Natural killer cell (primary cell): ENCODE data around the gene ST6GALNAC2. TPM values are rescaled to one million over a fixed set of nuclear protein-coding genes. Genes with fewer than 3 reads are reported as not detected.

Source experiments
- ATAC-seq, 3 donors: fragments of 150-1000 bp in 2 of 3; fragments of 200-7000 bp in 1 of 3; cut with Tn5 transposase; 1 replicate in 1 of 3; 2 replicates in 2 of 3; pipeline ENCODE4 v1.10.0; 2021; ENCODE audit warnings: mild to moderate bottlenecking in 2 of 3, moderate library complexity in 2 of 3
- DNase-seq, 2 donors: peaks; one replicate each; pipeline versions ENCODE4 v3.0.0 to v3.0.0-alpha.2; 2013 to 2021; ENCODE audit warnings: mixed read lengths in 1 of 2
- H3K27ac ChIP-seq: one replicate; pipeline ENCODE4 v1.5.1; 2013; ENCODE audit warnings: mild to moderate bottlenecking, low read length
- H3K27me3 ChIP-seq: one replicate; pipeline ENCODE4 v1.6.1; 2013; ENCODE audit warnings: low read length; ENCODE audit not compliant: control insufficient read depth, insufficient read depth
- H3K36me3 ChIP-seq: one replicate; pipeline ENCODE4 v1.6.1; 2013; ENCODE audit warnings: low read length; ENCODE audit not compliant: control insufficient read depth, insufficient read depth
- H3K4me1 ChIP-seq: one replicate; pipeline ENCODE4 v1.6.1; 2013; ENCODE audit warnings: low read length; ENCODE audit not compliant: control insufficient read depth, insufficient read depth
- H3K4me3 ChIP-seq: one replicate; pipeline ENCODE4 v1.5.1; 2013; ENCODE audit warnings: low read length
- H3K9me3 ChIP-seq: one replicate; pipeline ENCODE4 v1.6.1; 2013; ENCODE audit warnings: low read length; ENCODE audit not compliant: control insufficient read depth, insufficient read depth
- H3K27ac Mint-ChIP-seq, 2 donors: one replicate each; pipeline ENCODE4 v1.8.0; 2022; ENCODE audit warnings: mild to moderate bottlenecking in 2 of 2, mixed read lengths in 2 of 2, moderate library complexity in 1 of 2
- H3K27me3 Mint-ChIP-seq, 2 donors: one replicate each; pipeline ENCODE4 v1.8.0; 2022; ENCODE audit warnings: low read depth in 2 of 2, mixed read lengths in 2 of 2
- H3K36me3 Mint-ChIP-seq: one replicate; pipeline ENCODE4 v1.8.0; 2022; ENCODE audit warnings: mixed read lengths
- H3K4me1 Mint-ChIP-seq, 2 donors: one replicate each; pipeline ENCODE4 v1.8.0; 2022; ENCODE audit warnings: mixed read lengths in 2 of 2
- H3K4me3 Mint-ChIP-seq: one replicate; pipeline ENCODE4 v1.8.0; 2022; ENCODE audit warnings: mild to moderate bottlenecking, moderate library complexity, mixed read lengths
- H3K9me3 Mint-ChIP-seq, 2 donors: one replicate each; pipeline ENCODE4 v1.8.0; 2022; ENCODE audit warnings: mixed read lengths in 2 of 2
- CTCF ChIP-seq: fragments of 200-600 bp; IDR thresholded peaks from one replicate; pipeline ENCODE4 v1.8.0; 2022; ENCODE audit warnings: antibody characterized with exemption
- WGBS: methylation state at CpG from one replicate; pipeline ENCODE4 v1.1.7; 2013; ENCODE audit warnings: missing lambda C conversion rate; ENCODE audit not compliant: insufficient coverage; 5-methylcytosine and 5-hydroxymethylcytosine counted together
- intact Hi-C: fragments of 100-400 bp; cut with micrococcal nuclease; formaldehyde crosslinking; loops from one replicate; pipeline ENCODE4 v1.14.2; 2022
- total RNA-seq, 4 donors: library from RNA; stranded (reverse); fragments of 120-200 nt in 1 of 4; gene quantifications; one replicate each; pipeline versions ENCODE4 v1.2.3 to v1.2.4, GENCODE V29; 2013 to 2022

The ST6GALNAC2 gene
- total RNA-seq, 3 donors from 2014 or later (not counting 1 experiment from before 2014, with no cell fraction given) = 0.65 TPM; not detected in 2

DNA sequence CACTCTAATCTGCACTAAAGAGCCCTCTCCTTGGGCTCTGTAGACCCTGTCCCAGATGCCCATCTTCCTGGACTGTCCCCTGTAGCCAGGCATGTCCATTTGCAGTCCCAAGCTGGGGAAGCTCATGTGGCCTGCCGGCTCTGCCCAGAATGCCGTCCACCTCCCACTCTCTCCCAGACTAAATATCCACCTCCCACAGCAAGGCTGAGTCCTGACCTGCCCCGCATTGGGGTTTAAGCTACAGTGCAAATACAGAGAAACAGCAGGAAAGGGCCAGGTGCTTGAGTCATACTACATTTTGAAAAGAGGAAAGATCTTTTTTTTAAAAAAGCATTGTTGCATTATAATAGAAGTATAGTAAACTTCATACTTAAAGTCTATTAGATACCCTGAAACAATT, 3.0 kb downstream of the ST6GALNAC2 start:
- 50% methylated on average over 2 of the region's 3 CpGs for WGBS
- no peak for ATAC-seq
- Mint-ChIP-seq H3K36me3 (no peaks in the 10 kb centered on the region), H3K4me3 (no peak overlapping the region), H3K27me3 (peaks cover 19 to 28% of the 10 kb centered on the region in 2 donors), H3K9me3 (no peaks in the 10 kb centered on the region), H3K27ac (no peak overlapping the region), H3K4me1 (peaks cover 4% of the 10 kb centered on the region in 2 donors)
- peaks cover 24% of the 10 kb centered on the region for H3K27me3 ChIP-seq
- no peaks in the 10 kb centered on the region for H3K9me3 ChIP-seq
- intact Hi-C loops = no loop called here
- H3K4me1 ChIP-seq = peaks cover 24% of the 10 kb centered on the region
- DNase-seq = no peak
- no peak overlapping the region for H3K27ac ChIP-seq
- H3K4me3 ChIP-seq = no peak overlapping the region
- TF ChIP-seq CTCF = no peak
- no peaks in the 10 kb centered on the region for H3K36me3 ChIP-seq

GRCh38 chr17:76581515-76581914, 4.1 kb downstream of the ST6GALNAC2 start:
- peaks cover 20% of the 10 kb centered on the region for H3K4me1 ChIP-seq
- no peaks in the 10 kb centered on the region for H3K36me3 ChIP-seq
- DNase-seq = no peak
- no peak overlapping the region for H3K4me3 ChIP-seq
- H3K27ac Mint-ChIP-seq = no peak overlapping the region
- no peaks in the 10 kb centered on the region for H3K9me3 Mint-ChIP-seq
- intact Hi-C loops = no loop called here
- H3K4me1 Mint-ChIP-seq = peaks cover 0 to 4% of the 10 kb centered on the region in 2 donors
- no peak overlapping the region for H3K4me3 Mint-ChIP-seq
- H3K36me3 Mint-ChIP-seq = no peaks in the 10 kb centered on the region
- TF ChIP-seq CTCF = no peak
- no peak overlapping the region for H3K27ac ChIP-seq
- H3K27me3 Mint-ChIP-seq = peaks cover 9 to 18% of the 10 kb centered on the region in 2 donors
- H3K27me3 ChIP-seq = peaks cover 15% of the 10 kb centered on the region
- ATAC-seq = no peak
- H3K9me3 ChIP-seq = no peaks in the 10 kb centered on the region
- WGBS = 84% methylated on average over 4 of the region's 5 CpGs

DNA sequence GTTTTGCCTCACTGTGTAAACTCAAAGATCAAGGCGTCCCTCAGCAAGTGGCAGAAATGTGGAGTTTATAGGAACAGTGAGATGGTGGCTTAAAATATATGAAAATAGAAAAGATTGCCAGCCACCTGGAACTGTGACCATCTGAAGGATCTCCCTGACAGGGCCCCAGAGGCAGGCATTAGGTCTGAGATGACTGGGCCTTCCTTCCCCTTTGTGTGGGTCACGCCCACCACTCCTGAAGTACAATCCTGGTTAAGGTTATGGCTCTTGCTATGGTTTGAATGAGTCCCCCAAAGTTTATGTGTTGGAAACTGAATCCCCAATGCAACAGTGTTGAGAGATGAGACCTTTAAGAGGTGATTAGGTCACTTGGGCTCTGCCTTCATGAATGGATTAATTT, 6.4 kb downstream of the ST6GALNAC2 start:
- peaks cover 3% of the 10 kb centered on the region for H3K4me1 ChIP-seq
- no peaks in the 10 kb centered on the region for H3K36me3 ChIP-seq
- Mint-ChIP-seq H3K27me3 (peaks cover 9 to 12% of the 10 kb centered on the region in 2 donors), H3K27ac (no peak overlapping the region), H3K36me3 (no peaks in the 10 kb centered on the region), H3K4me1 (no peaks in the 10 kb centered on the region), H3K9me3 (no peaks in the 10 kb centered on the region), H3K4me3 (no peak overlapping the region)
- intact Hi-C loops = no loop called here
- H3K27me3 ChIP-seq = no peaks in the 10 kb centered on the region
- no peak overlapping the region for H3K27ac ChIP-seq
- H3K9me3 ChIP-seq = no peaks in the 10 kb centered on the region
- no peak for DNase-seq
- no peak overlapping the region for H3K4me3 ChIP-seq
- no peak for TF ChIP-seq CTCF
- WGBS = 90% methylated on average over 1 of the region's 2 CpGs
- no peak for ATAC-seq

DNA sequence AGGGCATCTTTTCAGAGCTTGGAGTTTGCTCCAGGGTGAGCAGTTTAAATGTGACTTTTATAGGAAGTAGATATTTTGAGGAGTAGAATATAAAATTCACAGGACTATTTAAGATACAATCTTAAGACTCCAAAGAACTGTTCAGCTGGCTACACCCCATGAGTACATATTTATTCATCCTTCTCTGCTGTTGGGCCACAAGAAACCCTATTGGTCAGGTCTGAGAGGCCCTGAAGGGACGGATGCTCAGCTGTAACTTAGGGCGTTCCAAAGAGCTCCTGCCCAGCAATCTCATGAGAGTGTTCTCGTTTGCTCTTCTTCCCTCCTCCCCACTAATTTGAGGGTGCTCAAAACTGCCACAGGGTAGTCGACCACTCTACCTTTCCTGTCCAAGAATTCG, 7.3 kb downstream of the ST6GALNAC2 start:
- Histone ChIP-seq H3K27ac (no peak overlapping the region), H3K4me1 (peaks cover 3% of the 10 kb centered on the region), H3K4me3 (no peak overlapping the region), H3K9me3 (no peaks in the 10 kb centered on the region), H3K36me3 (no peaks in the 10 kb centered on the region), H3K27me3 (no peaks in the 10 kb centered on the region)
- Mint-ChIP-seq H3K9me3 (no peaks in the 10 kb centered on the region), H3K4me3 (no peak overlapping the region), H3K36me3 (no peaks in the 10 kb centered on the region), H3K27me3 (peaks cover 5 to 9% of the 10 kb centered on the region in 2 donors), H3K4me1 (no peaks in the 10 kb centered on the region), H3K27ac (no peak overlapping the region)
- intact Hi-C loops = no loop called here
- DNase-seq (no peak), ATAC-seq (no peak)
- 87% methylated on average over 4 of the region's 5 CpGs for WGBS
- TF ChIP-seq CTCF = no peak
